T-helper 2 cell treated with Interferon-gamma antibody and Interleukin-4, amounts not matched to agents 5 μg/mL and 100 μg/mL, for 36 hours (primary cell): ENCODE results near the gene TMEM129.

Experiments used
- DNase-seq: peaks from one replicate; pipeline ENCODE4 v3.0.0; 2021; ENCODE audit warnings: low spot score
- H3K27ac Mint-ChIP-seq: one replicate; pipeline ENCODE4 v1.8.0; 2021; ENCODE audit warnings: mild to moderate bottlenecking, mixed read lengths
- H3K27me3 Mint-ChIP-seq: one replicate; pipeline ENCODE4 v1.8.0; 2021; ENCODE audit warnings: low read depth, mixed read lengths
- H3K36me3 Mint-ChIP-seq: one replicate; pipeline ENCODE4 v1.8.0; 2021; ENCODE audit warnings: low read depth, mixed read lengths
- H3K4me1 Mint-ChIP-seq: one replicate; pipeline ENCODE4 v1.8.0; 2021; ENCODE audit warnings: low read depth, mixed read lengths
- H3K4me3 Mint-ChIP-seq: one replicate; pipeline ENCODE4 v1.8.0; 2022; ENCODE audit warnings: mild to moderate bottlenecking, moderate library complexity, mixed read lengths
- H3K9me3 Mint-ChIP-seq: one replicate; pipeline ENCODE4 v1.8.0; 2021; ENCODE audit warnings: mixed read lengths

Gene TMEM129

GRCh38 chr4:1721003-1721665 is at the start of gene TMEM129, which contains the start of gene TACC3:
Gene TMEM129, minus strand, starts transcription at chr4:1721323. Its CDS starts 486 bp downstream, at chr4:1720837.
Gene TACC3, plus strand, starts transcription at chr4:1721521. Its CDS starts 1,901 bp downstream, at chr4:1723422.
- H3K36me3 Mint-ChIP-seq, result peaks cover 38% of the 10 kb centered on the region
- peaks cover 24% of the 10 kb centered on the region for H3K4me1 Mint-ChIP-seq
- peak within 1 kb of the TSS; percentile 93 for H3K4me3 Mint-ChIP-seq
- DNase-seq, result peak; percentile 91
- peak within 1 kb of the TSS; percentile 96 for H3K27ac Mint-ChIP-seq
- no peaks in the 10 kb centered on the region for H3K27me3 Mint-ChIP-seq
- no peaks in the 10 kb centered on the region for H3K9me3 Mint-ChIP-seq

- H3K27me3 Mint-ChIP-seq, result peaks cover 3% of the 10 kb centered on the region
- H3K4me3 Mint-ChIP-seq, result no peak overlapping the region
- H3K27ac Mint-ChIP-seq, result no peak overlapping the region
- no peak for DNase-seq
- H3K9me3 Mint-ChIP-seq, result no peaks in the 10 kb centered on the region
- peaks cover 3% of the 10 kb centered on the region for H3K4me1 Mint-ChIP-seq
- no peaks in the 10 kb centered on the region for H3K36me3 Mint-ChIP-seq
These were observed 49.7 kb upstream of the TMEM129 start for GRCh38 chr4:1770791-1771231.

GRCh38 chr4:1770245-1770644 is 49.1 kb upstream of the TMEM129 start:
- no peaks in the 10 kb centered on the region for H3K36me3 Mint-ChIP-seq
- H3K27ac Mint-ChIP-seq, result no peak overlapping the region
- H3K27me3 Mint-ChIP-seq, result peaks cover 9% of the 10 kb centered on the region
- no peaks in the 10 kb centered on the region for H3K9me3 Mint-ChIP-seq
- H3K4me1 Mint-ChIP-seq, result peaks cover 3% of the 10 kb centered on the region
- H3K4me3 Mint-ChIP-seq, result no peak overlapping the region
- DNase-seq, result no peak

GRCh38 chr4:1769692-1770091 is 48.6 kb upstream of the TMEM129 start:
- Mint-ChIP-seq H3K36me3 (no peaks in the 10 kb centered on the region), H3K4me1 (peaks cover 3% of the 10 kb centered on the region), H3K4me3 (no peak overlapping the region), H3K27ac (no peak overlapping the region), H3K27me3 (peaks cover 15% of the 10 kb centered on the region), H3K9me3 (no peaks in the 10 kb centered on the region)
- DNase-seq, result no peak

- H3K4me3 Mint-ChIP-seq, result peak overlapping the region; percentile 77
- no peaks in the 10 kb centered on the region for H3K9me3 Mint-ChIP-seq
- no peak for DNase-seq
- H3K27ac Mint-ChIP-seq, result no peak overlapping the region
- peaks cover 3% of the 10 kb centered on the region for H3K4me1 Mint-ChIP-seq
- H3K27me3 Mint-ChIP-seq, result peaks cover 22% of the 10 kb centered on the region
- H3K36me3 Mint-ChIP-seq, result no peaks in the 10 kb centered on the region
These were observed 47.4 kb upstream of the TMEM129 start for GRCh38 chr4:1768367-1769034.

- H3K27me3 Mint-ChIP-seq, result peaks cover 24% of the 10 kb centered on the region
- H3K36me3 Mint-ChIP-seq, result no peaks in the 10 kb centered on the region
- peak overlapping the region; percentile 54 for H3K4me3 Mint-ChIP-seq
- H3K9me3 Mint-ChIP-seq, result no peaks in the 10 kb centered on the region
- H3K27ac Mint-ChIP-seq, result no peak overlapping the region
- DNase-seq, result no peak
- peaks cover 3% of the 10 kb centered on the region for H3K4me1 Mint-ChIP-seq
These were observed 46.7 kb upstream of the TMEM129 start for GRCh38 chr4:1767770-1768366.

GRCh38 chr4:1767061-1767769 is 46.1 kb upstream of the TMEM129 start:
- Mint-ChIP-seq H3K9me3 (no peaks in the 10 kb centered on the region), H3K36me3 (no peaks in the 10 kb centered on the region), H3K4me3 (no peak overlapping the region), H3K4me1 (peaks cover 3% of the 10 kb centered on the region), H3K27me3 (peaks cover 27% of the 10 kb centered on the region), H3K27ac (no peak overlapping the region)
- no peak for DNase-seq

- H3K9me3 Mint-ChIP-seq, result no peaks in the 10 kb centered on the region
- no peak for DNase-seq
- H3K4me1 Mint-ChIP-seq, result peaks cover 2% of the 10 kb centered on the region
- peaks cover 29% of the 10 kb centered on the region for H3K27me3 Mint-ChIP-seq
- no peaks in the 10 kb centered on the region for H3K36me3 Mint-ChIP-seq
- H3K27ac Mint-ChIP-seq, result no peak overlapping the region
- no peak overlapping the region for H3K4me3 Mint-ChIP-seq
These were observed 45.3 kb upstream of the TMEM129 start for GRCh38 chr4:1766106-1767060.

GRCh38 chr4:1765409-1766072 is 44.4 kb upstream of the TMEM129 start:
- no peak overlapping the region for H3K27ac Mint-ChIP-seq
- DNase-seq, result no peak
- peaks cover 29% of the 10 kb centered on the region for H3K27me3 Mint-ChIP-seq
- H3K4me1 Mint-ChIP-seq, result peaks cover 2% of the 10 kb centered on the region
- H3K4me3 Mint-ChIP-seq, result no peak overlapping the region
- no peaks in the 10 kb centered on the region for H3K9me3 Mint-ChIP-seq
- no peaks in the 10 kb centered on the region for H3K36me3 Mint-ChIP-seq

- Mint-ChIP-seq H3K27me3 (peaks cover 29% of the 10 kb centered on the region), H3K36me3 (no peaks in the 10 kb centered on the region), H3K4me1 (peaks cover 4% of the 10 kb centered on the region), H3K4me3 (no peak overlapping the region), H3K27ac (no peak overlapping the region), H3K9me3 (no peaks in the 10 kb centered on the region)
- no peak for DNase-seq
These were observed 43.5 kb upstream of the TMEM129 start for GRCh38 chr4:1764670-1765069.

- no peak for DNase-seq
These were observed 42.5 kb upstream of the TMEM129 start for GRCh38 chr4:1763550-1764080.

GRCh38 chr4:1763070-1763549 is 42.0 kb upstream of the TMEM129 start:
- H3K4me3 Mint-ChIP-seq, result no peak overlapping the region
- no peak overlapping the region for H3K27ac Mint-ChIP-seq
- DNase-seq, result no peak
- H3K27me3 Mint-ChIP-seq, result peaks cover 26% of the 10 kb centered on the region
- H3K9me3 Mint-ChIP-seq, result no peaks in the 10 kb centered on the region
- no peaks in the 10 kb centered on the region for H3K36me3 Mint-ChIP-seq
- H3K4me1 Mint-ChIP-seq, result peaks cover 2% of the 10 kb centered on the region

More at GRCh38 chr4:1763550-1764080, 42.5 kb upstream of the TMEM129 start:
- no peaks in the 10 kb centered on the region for H3K36me3 Mint-ChIP-seq
- no peak overlapping the region for H3K27ac Mint-ChIP-seq
- no peak overlapping the region for H3K4me3 Mint-ChIP-seq
- no peaks in the 10 kb centered on the region for H3K9me3 Mint-ChIP-seq
- peaks cover 29% of the 10 kb centered on the region for H3K27me3 Mint-ChIP-seq
- H3K4me1 Mint-ChIP-seq, result peaks cover 4% of the 10 kb centered on the region
